Pancreas (tissue), 10 donors: ENCODE results near the gene ANKRD27. TPM values are rescaled to one million over a fixed set of nuclear protein-coding genes. Genes with fewer than 3 reads are reported as not detected.
"Not testable (repeated sequence)": the region's sequence is repeated elsewhere in the genome, so short reads cannot be mapped to it uniquely, and the experiment has no call there.

ENCODE experiments used
- ATAC-seq, 4 donors: fragments of 200-7000 bp; cut with Tn5 transposase; one replicate each; pipeline versions ENCODE4 v1.8.0 to v1.9.1; 2020; ENCODE audit warnings: mild to moderate bottlenecking in 4 of 4, moderate library complexity in 4 of 4
- DNase-seq, 6 donors: peaks; one replicate each; pipeline ENCODE4 v3.0.0-alpha.2; 2020
- FAIRE-seq: peaks from 2 replicates; lab custom pipeline; 2012; peaks lifted over from hg19 to GRCh38; lab: Jason Lieb, UNC
- H3K27ac ChIP-seq, 4 donors: fragments of 200-600 bp; sonication (generic); 1 replicate in 3 of 4; 2 replicates in 1 of 4; pipeline versions ENCODE4 v1.5.0 to v1.8.0; 2020
- H3K27me3 ChIP-seq, 4 donors: fragments of 200-600 bp; one replicate each; pipeline ENCODE4 v1.8.0; 2021
- H3K36me3 ChIP-seq, 3 donors: fragments of 200-600 bp; sonication (generic) in 1 of 3; one replicate each; pipeline versions ENCODE4 v1.5.0 to v1.8.0; 2020 to 2021
- H3K4me1 ChIP-seq, 3 donors: fragments of 200-600 bp; one replicate each; pipeline ENCODE4 v1.8.0; 2021
- H3K4me3 ChIP-seq, 4 donors: fragments of 200-600 bp; sonication (generic) in 2 of 4; one replicate each; pipeline versions ENCODE4 v1.5.0 to v1.8.0; 2020 to 2021
- H3K9me3 ChIP-seq, 4 donors: fragments of 200-600 bp; one replicate each; pipeline ENCODE4 v1.8.0; 2021
- WGBS, 2 donors: extraction: QIAGEN DNeasy Blood & Tissue Kit; methylation state at CpG; one replicate each; pipeline ENCODE4 v1.1.7; 2013; 5-methylcytosine and 5-hydroxymethylcytosine counted together
- intact Hi-C, 3 donors: fragments of 100-400 bp; cut with DNase I; formaldehyde crosslinking; loops; one replicate each; pipeline versions ENCODE4 v1.11.1 to v1.14.2; 2022
- polyA plus RNA-seq, 2 donors: library from polyadenylated mRNA; stranded (reverse); fragments of 200-250 nt; gene quantifications; one replicate each; pipeline ENCODE4 v1.2.3, GENCODE V29; 2013
- total RNA-seq, 6 donors: library from RNA; stranded (reverse); fragmentation: NEBNext Ultra II Directional in 4 of 6; extraction: Animal tissue kit (Norgen Biotek cat#: 25700) in 4 of 6; gene quantifications; one replicate each; pipeline versions ENCODE4 v1.2.1 to v1.2.4, GENCODE V29; 2021 to 2023
- TF ChIP-seq, protein P1 (sequence below), 4 donors: fragments of 200-600 bp; sonication (generic) in 3 of 4; IDR thresholded peaks; one replicate each; pipeline versions ENCODE4 v1.5.0 to v1.8.0; 2021; ENCODE audit warnings: antibody characterized with exemption in 4 of 4
- donor health status: healthy with polysubstance abuse.
- donor health status: DM: no; HTN: no; CAD: no; lungs with moderate emphysema.
- donor health status: DM: no; HTN: no; CAD: no.
- donor health status: control.
- donor health status: control.
- donor health status: Bipolar disorder and iron deficiency.
- donor health status: DM: yes; HTN: yes; CAD: no.
- donor health status: DM: no; HTN: no; CAD: no.
- donor health status: DM: no; HTN: no; CAD: no.
- donor health status: DM: yes; HTN: yes; CAD: no.

Gene ANKRD27
- total and polyA plus RNA-seq, 8 donors = 4.5 to 17.6 (median 9.6) TPM

DNA sequence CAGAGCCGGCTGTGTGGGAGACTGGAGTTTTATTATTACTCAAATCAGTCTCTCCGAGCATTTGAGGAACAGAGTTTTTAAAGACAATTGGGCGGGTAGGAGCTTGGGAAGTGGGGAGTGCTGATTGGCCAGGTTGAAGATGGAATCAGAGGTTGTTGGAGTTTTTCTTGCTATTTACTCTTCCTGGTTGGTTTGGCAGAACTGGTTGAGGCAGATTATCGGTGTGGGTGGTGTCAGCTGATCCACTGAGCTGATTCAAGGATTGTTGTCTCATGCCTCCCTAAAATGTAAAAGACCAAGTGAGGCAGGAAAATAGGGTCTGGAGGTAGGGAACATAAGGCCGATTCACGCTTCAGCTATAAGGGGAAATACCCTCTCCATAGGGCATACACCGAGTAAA, 43.3 kb upstream of the ANKRD27 start:
- FAIRE-seq (no peak), ATAC-seq (no peak), DNase-seq (no peak)
- Histone ChIP-seq H3K9me3 (no peaks in the 10 kb centered on the region), H3K4me3 (no peak overlapping the region), H3K36me3 (no peaks in the 10 kb centered on the region), H3K27ac (no peak overlapping the region), H3K4me1 (no peaks in the 10 kb centered on the region), H3K27me3 (no peaks in the 10 kb centered on the region)
- WGBS, 2 donors = 84 to 85% methylated on average over 7 of the region's 7 CpGs
- intact Hi-C loops = no loop called here
- TF ChIP-seq, protein P1, sequence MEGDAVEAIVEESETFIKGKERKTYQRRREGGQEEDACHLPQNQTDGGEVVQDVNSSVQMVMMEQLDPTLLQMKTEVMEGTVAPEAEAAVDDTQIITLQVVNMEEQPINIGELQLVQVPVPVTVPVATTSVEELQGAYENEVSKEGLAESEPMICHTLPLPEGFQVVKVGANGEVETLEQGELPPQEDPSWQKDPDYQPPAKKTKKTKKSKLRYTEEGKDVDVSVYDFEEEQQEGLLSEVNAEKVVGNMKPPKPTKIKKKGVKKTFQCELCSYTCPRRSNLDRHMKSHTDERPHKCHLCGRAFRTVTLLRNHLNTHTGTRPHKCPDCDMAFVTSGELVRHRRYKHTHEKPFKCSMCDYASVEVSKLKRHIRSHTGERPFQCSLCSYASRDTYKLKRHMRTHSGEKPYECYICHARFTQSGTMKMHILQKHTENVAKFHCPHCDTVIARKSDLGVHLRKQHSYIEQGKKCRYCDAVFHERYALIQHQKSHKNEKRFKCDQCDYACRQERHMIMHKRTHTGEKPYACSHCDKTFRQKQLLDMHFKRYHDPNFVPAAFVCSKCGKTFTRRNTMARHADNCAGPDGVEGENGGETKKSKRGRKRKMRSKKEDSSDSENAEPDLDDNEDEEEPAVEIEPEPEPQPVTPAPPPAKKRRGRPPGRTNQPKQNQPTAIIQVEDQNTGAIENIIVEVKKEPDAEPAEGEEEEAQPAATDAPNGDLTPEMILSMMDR (IDR thresholded peaks at IDR 0.05) = no peak

DNA sequence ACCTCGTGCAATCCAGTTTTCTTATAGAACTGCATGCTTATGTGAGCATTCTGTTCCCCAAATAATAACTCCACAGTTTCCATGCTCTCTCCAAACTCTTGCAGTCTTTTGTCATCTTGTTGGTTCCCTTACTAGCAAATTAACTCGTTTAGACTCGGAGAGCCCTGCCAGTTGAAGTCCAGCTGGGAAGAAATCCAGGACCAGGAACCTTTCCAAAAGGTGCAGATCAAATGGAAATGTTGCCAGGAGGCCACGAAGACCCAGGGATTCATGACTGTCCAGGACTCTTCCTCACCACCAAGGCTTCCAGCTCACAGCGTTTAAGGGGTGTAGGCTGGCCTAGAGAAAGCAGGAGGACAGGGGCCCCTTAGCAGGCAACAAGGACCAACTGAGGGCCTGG, 42.5 kb upstream of the ANKRD27 start:
- DNase-seq = no peak
- intact Hi-C loops = no loop called here
- Histone ChIP-seq H3K4me3 (no peak overlapping the region), H3K4me1 (no peaks in the 10 kb centered on the region), H3K27me3 (no peaks in the 10 kb centered on the region), H3K27ac (no peak overlapping the region), H3K36me3 (peaks cover 0 to 5% (median 0%) of the 10 kb centered on the region in 3 donors), H3K9me3 (no peaks in the 10 kb centered on the region)
- ATAC-seq = no peak
- TF ChIP-seq, protein P1 (IDR thresholded peaks at IDR 0.05) = no peak
- 46 to 50% methylated on average over 5 of the region's 5 CpGs for WGBS, 2 donors
- FAIRE-seq = no peak

DNA sequence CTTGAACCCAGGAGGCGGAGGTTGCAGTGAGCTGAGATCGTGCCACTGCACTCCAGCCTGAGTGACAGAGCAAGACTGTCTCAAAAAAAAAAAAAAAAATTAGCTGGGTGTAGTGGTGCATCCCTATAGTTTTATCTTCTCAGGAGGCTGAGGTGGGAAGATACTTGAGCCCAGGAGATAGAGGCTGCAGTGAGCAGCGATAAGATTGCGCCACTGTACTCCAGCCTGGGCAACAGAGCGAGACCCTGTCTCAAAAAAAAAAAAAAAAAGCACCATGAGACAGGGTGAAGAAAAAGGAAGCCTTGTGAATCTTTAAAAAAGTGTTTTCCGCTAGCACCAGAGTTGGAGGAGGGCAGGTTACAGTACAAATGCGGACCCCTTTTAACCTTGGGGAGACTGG, 41.2 kb upstream of the ANKRD27 start:
- 97 to 98% methylated on average over 7 of the region's 7 CpGs for WGBS, 2 donors

DNA sequence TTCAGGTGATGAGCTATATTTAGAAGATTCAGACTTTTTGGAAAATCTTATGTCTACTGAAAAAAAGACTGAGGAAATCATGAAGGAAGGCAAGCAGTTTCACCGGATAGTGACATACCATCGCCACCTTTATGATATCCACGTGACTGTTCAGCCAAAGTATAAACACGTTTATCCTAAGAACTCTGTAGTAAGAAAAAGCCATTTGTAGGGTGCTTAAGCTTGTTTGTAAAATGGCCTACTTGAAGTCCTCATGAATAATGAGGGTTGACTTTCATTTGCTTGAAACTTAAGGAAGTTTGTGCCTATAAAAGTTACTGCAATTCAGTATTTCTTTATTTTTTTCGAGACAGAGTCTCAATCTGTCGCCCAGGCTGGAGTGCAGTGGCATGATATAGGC, 36.8 kb upstream of the ANKRD27 start:
- Histone ChIP-seq H3K36me3 (peaks cover 0 to 13% (median 0%) of the 10 kb centered on the region in 3 donors), H3K9me3 (no peaks in the 10 kb centered on the region), H3K27ac (no peak overlapping the region), H3K27me3 (no peaks in the 10 kb centered on the region), H3K4me3 (no peak overlapping the region), H3K4me1 (no peaks in the 10 kb centered on the region)
- DNase-seq = no peak
- ATAC-seq = no peak
- 93 to 96% methylated on average over 6 of the region's 6 CpGs for WGBS, 2 donors
- intact Hi-C loops = no loop called here
- TF ChIP-seq, protein P1 (IDR thresholded peaks at IDR 0.05) = no peak
- no peak for FAIRE-seq

More for the DNA sequence above, 41.2 kb upstream of the ANKRD27 start:
- ATAC-seq, H3K27ac ChIP-seq, H3K4me3 ChIP-seq, intact Hi-C loops, H3K4me1 ChIP-seq, DNase-seq, H3K9me3 ChIP-seq, H3K27me3 ChIP-seq, FAIRE-seq: not testable (repeated sequence)
- H3K36me3 ChIP-seq = peaks cover 0 to 13% (median 0%) of the 10 kb centered on the region in 3 donors

DNA sequence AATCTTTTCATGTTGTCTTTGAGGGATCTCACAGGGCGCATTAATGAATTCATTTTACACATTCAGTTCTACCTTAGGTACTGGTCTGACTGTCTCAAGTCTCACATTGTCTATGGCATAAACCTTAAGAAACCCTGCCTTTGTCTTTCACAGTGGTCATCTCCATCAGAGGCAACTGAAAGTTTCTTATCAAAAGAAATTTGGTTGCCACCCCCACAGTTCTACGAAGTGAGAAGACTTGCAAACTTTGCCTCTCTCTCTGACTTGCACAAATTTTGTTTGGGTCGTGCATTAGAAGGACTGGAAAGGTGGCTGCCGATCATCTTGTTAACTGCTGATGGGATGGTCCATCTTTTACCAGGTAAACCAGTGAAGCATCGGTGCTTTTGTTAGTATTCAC, 34.1 kb upstream of the ANKRD27 start:
- DNase-seq = no peak
- WGBS, 2 donors = 93 to 95% methylated on average over 5 of the region's 5 CpGs
- peaks cover 0 to 13% (median 0%) of the 10 kb centered on the region in 3 donors for H3K36me3 ChIP-seq
- peaks cover 0 to under 1% (median 0%) of the 10 kb centered on the region in 4 donors for H3K9me3 ChIP-seq
- TF ChIP-seq, protein P1 (IDR thresholded peaks at IDR 0.05) = no peak
- H3K27me3 ChIP-seq = no peaks in the 10 kb centered on the region
- no peaks in the 10 kb centered on the region for H3K4me1 ChIP-seq
- intact Hi-C loops = no loop called here
- no peak overlapping the region for H3K4me3 ChIP-seq
- ATAC-seq = no peak
- no peak for FAIRE-seq
- H3K27ac ChIP-seq = no peak overlapping the region
